ENCODE measurements around the gene FAM98C.

FAM98C gene

GRCh38 chr19:38457690-38458405, 55.0 kb downstream of the FAM98C start:
- Mint-ChIP-seq H3K4me3 (no peak overlapping the region), H3K9me3 (no peaks in the 10 kb centered on the region), H3K4me1 (ENCODE audit: low read depth) (peaks cover 3% of the 10 kb centered on the region), H3K27me3 (ENCODE audit: low read depth) (no peaks in the 10 kb centered on the region), H3K36me3 (ENCODE audit: low read depth) (no peaks in the 10 kb centered on the region), H3K27ac (no peak overlapping the region)
